Right lung (tissue), 5 donors: ENCODE results near the gene PRKN. TPM values are rescaled to one million over a fixed set of nuclear protein-coding genes. Genes with fewer than 3 reads are reported as not detected.
A peak's percentile ranks its signal among the peaks of the same experiment; 100 is the strongest.

Source experiments
- DNase-seq, 2 donors: peaks; one replicate each; pipeline ENCODE4 v3.0.0-alpha.2; 2013
- polyA plus RNA-seq, 5 donors: library from polyadenylated mRNA; unstranded; fragments of 120-200 nt; gene quantifications; one replicate each; pipeline versions ENCODE4 v1.2.1 to v1.2.3, GENCODE V29; 2013; ENCODE audit warnings: inconsistent platforms in 1 of 5, low replicate concordance in 1 of 5; ENCODE audit not compliant: insufficient read length in 5 of 5, insufficient read depth in 1 of 5

Gene PRKN
- polyA plus RNA-seq, 5 donors, result 2.0 to 3.6 (median 2.7) TPM

- no peak for DNase-seq
Observed at GRCh38 chr6:161813156-161813555, 914.4 kb downstream of the PRKN start.

- DNase-seq, result no peak
Observed at GRCh38 chr6:161809971-161810370, 917.6 kb downstream of the PRKN start.

GRCh38 chr6:161804838-161805237 lies 922.7 kb downstream of the PRKN start:
- no peak for DNase-seq

- DNase-seq, result no peak
Observed at GRCh38 chr6:161803131-161803530, 924.4 kb downstream of the PRKN start.

- DNase-seq, result no peak
Observed at GRCh38 chr6:161802231-161802630, 925.3 kb downstream of the PRKN start.

- DNase-seq, result no peak
Observed at GRCh38 chr6:161798844-161799394, 928.6 kb downstream of the PRKN start.

- no peak for DNase-seq
Observed at GRCh38 chr6:161796681-161797080, 930.9 kb downstream of the PRKN start.

- no peak for DNase-seq
Observed at GRCh38 chr6:161792851-161793493, 934.6 kb downstream of the PRKN start.

- DNase-seq, result no peak
Observed at GRCh38 chr6:161788531-161788930, 939.0 kb downstream of the PRKN start.

GRCh38 chr6:161772176-161772575 lies 955.4 kb downstream of the PRKN start:
- peak; percentile 32 to 36 for DNase-seq

- DNase-seq, result no peak
Observed at GRCh38 chr6:161761966-161762365, 965.6 kb downstream of the PRKN start.

- no peak for DNase-seq
Observed at GRCh38 chr6:161755080-161755479, 972.5 kb downstream of the PRKN start.

GRCh38 chr6:161750686-161751085 lies 976.9 kb downstream of the PRKN start:
- DNase-seq, result no peak

- no peak for DNase-seq
Observed at GRCh38 chr6:161749576-161749975, 978.0 kb downstream of the PRKN start.

GRCh38 chr6:161748535-161749416 lies 978.8 kb downstream of the PRKN start:
- DNase-seq, result peak; percentile 13 to 37

- no peak for DNase-seq
Observed at GRCh38 chr6:161747506-161747905, 980.1 kb downstream of the PRKN start.

- DNase-seq, result no peak
Observed at GRCh38 chr6:161745594-161746141, 981.9 kb downstream of the PRKN start.

- DNase-seq, result no peak
Observed at GRCh38 chr6:161745128-161745527, 982.4 kb downstream of the PRKN start.

- no peak for DNase-seq
Observed at GRCh38 chr6:161744211-161745067, 983.1 kb downstream of the PRKN start.

GRCh38 chr6:161743509-161744178 lies 983.9 kb downstream of the PRKN start:
- no peak for DNase-seq

- no peak for DNase-seq
Observed at GRCh38 chr6:161740486-161740885, 987.1 kb downstream of the PRKN start.
